GM12801 (cell line): ENCODE measurements around the gene ACYP2.

ENCODE experiments used
- TF ChIP-seq, protein P1 (sequence below): IDR thresholded peaks from one replicate; pipeline ENCODE4 v1.5.1; 2011; ENCODE audit warnings: control low read depth; ENCODE audit not compliant: insufficient read length; ENCODE audit errors: extremely low read depth

Gene ACYP2

DNA sequence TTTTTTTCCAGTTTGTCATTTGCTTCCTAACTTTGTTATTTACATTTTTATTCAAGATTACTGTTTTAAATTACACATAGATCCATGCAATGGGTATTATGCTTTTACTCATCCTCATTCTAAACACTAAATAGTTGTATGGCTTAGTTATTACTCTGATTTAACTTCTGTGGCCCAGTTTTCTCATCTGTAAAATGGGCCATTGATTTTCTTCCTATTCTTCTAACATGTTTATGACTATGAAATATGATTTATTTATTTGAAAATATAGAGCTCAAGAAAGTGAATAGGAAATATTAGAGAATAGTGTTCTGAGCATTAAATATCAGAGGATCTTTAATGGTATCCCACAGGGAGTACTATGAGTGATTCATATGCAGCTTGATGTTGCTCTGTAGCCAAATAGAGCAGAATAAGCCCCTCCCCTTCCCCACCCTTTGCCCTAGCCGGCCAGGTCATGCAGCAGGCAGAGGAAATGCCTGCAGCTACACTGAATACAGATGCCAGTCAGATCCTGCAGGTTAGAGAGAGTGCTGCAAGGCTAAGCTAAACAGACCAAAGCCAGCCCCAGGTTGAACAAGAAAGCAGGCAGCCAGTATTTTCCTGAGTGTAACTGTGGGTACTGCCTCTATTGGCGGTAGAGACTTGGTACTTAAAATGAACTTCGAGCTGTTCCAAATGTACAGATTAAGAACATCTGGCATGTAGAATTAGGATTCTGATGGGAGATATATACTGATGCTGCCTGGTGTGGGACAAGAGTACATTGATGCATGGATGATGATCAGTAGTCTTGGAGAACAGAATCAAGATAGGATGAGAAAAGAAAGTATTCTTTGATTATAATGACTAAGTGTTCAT lies 11.7 kb upstream of the ACYP2 start:
- TF ChIP-seq, protein P1, sequence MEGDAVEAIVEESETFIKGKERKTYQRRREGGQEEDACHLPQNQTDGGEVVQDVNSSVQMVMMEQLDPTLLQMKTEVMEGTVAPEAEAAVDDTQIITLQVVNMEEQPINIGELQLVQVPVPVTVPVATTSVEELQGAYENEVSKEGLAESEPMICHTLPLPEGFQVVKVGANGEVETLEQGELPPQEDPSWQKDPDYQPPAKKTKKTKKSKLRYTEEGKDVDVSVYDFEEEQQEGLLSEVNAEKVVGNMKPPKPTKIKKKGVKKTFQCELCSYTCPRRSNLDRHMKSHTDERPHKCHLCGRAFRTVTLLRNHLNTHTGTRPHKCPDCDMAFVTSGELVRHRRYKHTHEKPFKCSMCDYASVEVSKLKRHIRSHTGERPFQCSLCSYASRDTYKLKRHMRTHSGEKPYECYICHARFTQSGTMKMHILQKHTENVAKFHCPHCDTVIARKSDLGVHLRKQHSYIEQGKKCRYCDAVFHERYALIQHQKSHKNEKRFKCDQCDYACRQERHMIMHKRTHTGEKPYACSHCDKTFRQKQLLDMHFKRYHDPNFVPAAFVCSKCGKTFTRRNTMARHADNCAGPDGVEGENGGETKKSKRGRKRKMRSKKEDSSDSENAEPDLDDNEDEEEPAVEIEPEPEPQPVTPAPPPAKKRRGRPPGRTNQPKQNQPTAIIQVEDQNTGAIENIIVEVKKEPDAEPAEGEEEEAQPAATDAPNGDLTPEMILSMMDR = no peak

DNA sequence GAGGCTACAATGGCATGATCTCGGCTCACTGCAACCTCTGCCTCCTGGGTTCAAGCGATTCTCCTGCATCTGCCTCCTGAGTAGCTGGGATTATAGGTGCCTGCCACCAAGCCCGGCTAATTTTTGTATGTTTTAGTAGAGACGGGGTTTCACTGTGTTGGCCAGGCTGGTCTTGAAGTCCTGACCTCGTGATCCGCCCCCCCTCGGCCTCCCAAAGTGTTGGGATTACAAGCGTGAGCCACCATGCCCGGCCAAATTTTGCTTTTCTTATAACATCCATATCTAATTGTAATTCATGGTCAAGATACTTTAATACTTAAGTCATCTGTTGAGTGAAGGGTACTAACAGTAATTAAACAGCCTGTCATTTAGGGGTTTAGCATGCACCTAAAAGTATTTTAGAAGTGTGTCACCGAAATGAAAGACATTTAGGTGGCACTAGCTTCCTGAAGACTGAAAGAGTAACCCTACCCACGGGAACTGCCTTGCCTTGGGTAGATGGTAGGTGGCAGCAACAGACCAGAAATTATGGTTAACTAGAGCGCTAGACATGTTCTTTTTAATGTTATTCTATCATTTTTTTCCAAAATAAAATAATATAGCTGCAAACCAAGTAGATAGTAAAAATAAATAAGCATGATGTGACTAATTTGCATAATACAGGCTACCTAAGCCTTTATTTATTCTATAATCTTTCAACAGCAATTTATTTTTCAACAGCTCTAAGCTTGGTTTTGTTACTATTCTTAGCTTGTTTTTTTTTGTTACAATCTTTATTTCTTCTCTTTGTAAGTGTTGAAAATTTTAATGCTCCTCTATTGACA lies 8.6 kb upstream of the ACYP2 start:
- TF ChIP-seq, protein P1 = no peak

- TF ChIP-seq, protein P1 = no peak
Observed at GRCh38 chr2:54107455-54107764, 8.0 kb upstream of the ACYP2 start.

GRCh38 chr2:54107903-54108615 lies 7.4 kb upstream of the ACYP2 start:
- TF ChIP-seq, protein P1 = no peak

GRCh38 chr2:54109848-54110247 lies 5.6 kb upstream of the ACYP2 start:
- TF ChIP-seq, protein P1 = no peak

DNA sequence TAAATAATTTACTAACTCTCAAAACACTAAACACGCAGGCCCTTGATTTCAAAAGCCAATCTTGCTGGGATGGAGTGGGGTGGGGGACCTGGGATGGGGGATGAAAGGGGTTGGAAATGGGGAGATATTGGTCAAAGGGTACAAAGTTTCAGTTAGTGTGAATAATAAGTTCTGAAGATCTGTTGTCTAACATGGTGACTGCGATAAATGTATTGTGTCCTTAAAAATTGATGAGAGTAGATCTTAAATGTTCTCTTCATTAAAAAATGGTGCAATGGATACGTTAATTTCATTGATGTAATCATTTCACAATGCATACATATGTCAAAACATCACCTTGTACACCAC lies 505 bp upstream of the ACYP2 start:
- TF ChIP-seq, protein P1 = no peak

GRCh38 chr2:54120950-54121349 lies 5.5 kb downstream of the ACYP2 start:
- TF ChIP-seq, protein P1 = no peak
